Astrocyte (in vitro differentiated cells and primary cell): ENCODE measurements around the gene VPS37D.

Experiments
- CTCF ChIP-seq: IDR thresholded peaks from 2 replicates; pipeline ENCODE4 v1.5.1; 2011; ENCODE audit warnings: low read depth, mild to moderate bottlenecking, inconsistent platforms, low read length, moderate library complexity; ENCODE audit not compliant: insufficient read depth
- EZH2 ChIP-seq: IDR thresholded peaks from 2 replicates; pipeline ENCODE4 v1.6.1; 2012; ENCODE audit warnings: mild to moderate bottlenecking, low read length, inconsistent platforms; ENCODE audit not compliant: insufficient read depth

- TF ChIP-seq CTCF (no peak), EZH2 (no peak)
These were observed 15.1 kb upstream of the VPS37D start for GRCh38 chr7:73652541-73652949.
